H1 (cell line): ENCODE results near the gene OTUD3. TPM values are rescaled to one million over a fixed set of nuclear protein-coding genes. Genes with fewer than 3 reads are reported as not detected.
A peak's percentile ranks its signal among the peaks of the same experiment; 100 is the strongest.

Experiments used
- CTCF ChIA-PET: fragments of 300-600 bp; sonication (Branson Sonifier 250); formaldehyde crosslinking; loops from one replicate; lab custom pipeline; 2021; ENCODE audit not compliant: partially characterized antibody; lab: Charles Lee
- POLR2A ChIA-PET: fragments of 300-600 bp; sonication (Branson Sonifier 250); formaldehyde crosslinking; loops from one replicate; lab custom pipeline; 2021; ENCODE audit warnings: inconsistent platforms; ENCODE audit not compliant: partially characterized antibody; lab: Charles Lee
- DNase-seq, 2 experiments: peaks; one replicate each; pipeline versions ENCODE4 v3.0.0 to v3.0.0-alpha.2; 2010 to 2022; ENCODE audit warnings: low spot score in 2 of 2, low read depth in 1 of 2, mixed read lengths in 1 of 2
- FAIRE-seq: peaks from 2 replicates; lab custom pipeline; 2011; peaks lifted over from hg19 to GRCh38; lab: Jason Lieb, UNC
- H2AFZ ChIP-seq: 2 replicates; pipeline ENCODE4 v1.8.1; 2012; ENCODE audit warnings: low read length, inconsistent platforms
- H2AK5ac ChIP-seq: 2 replicates; pipeline ENCODE4 v1.6.1; 2013; ENCODE audit warnings: low read depth, low read length
- H2BK120ac ChIP-seq: replicated peaks from 2 replicates; pipeline ENCODE3; 2013; ENCODE audit warnings: low read depth, low read length, inconsistent platforms
- H2BK12ac ChIP-seq: 2 replicates; pipeline ENCODE4 v1.6.1; 2013; ENCODE audit warnings: low read depth, low read length
- H2BK15ac ChIP-seq: 2 replicates; pipeline ENCODE4 v1.6.1; 2013; ENCODE audit warnings: low read length
- H2BK20ac ChIP-seq: 2 replicates; pipeline ENCODE4 v1.6.1; 2013; ENCODE audit warnings: low read length
- H2BK5ac ChIP-seq: 2 replicates; pipeline ENCODE4 v1.6.1; 2013; ENCODE audit warnings: low read depth, low read length
- H3K14ac ChIP-seq: 2 replicates; pipeline ENCODE4 v1.6.1; 2013; ENCODE audit warnings: inconsistent platforms; ENCODE audit not compliant: insufficient read length
- H3K18ac ChIP-seq: 2 replicates; pipeline ENCODE4 v1.6.1; 2013; ENCODE audit warnings: low read length; ENCODE audit errors: extremely low read depth
- H3K23ac ChIP-seq: 2 replicates; pipeline ENCODE4 v1.6.1; 2013; ENCODE audit warnings: inconsistent platforms; ENCODE audit not compliant: insufficient read length
- H3K23me2 ChIP-seq: 2 replicates; pipeline ENCODE4 v1.6.1; 2013; ENCODE audit warnings: low read depth, low read length
- H3K27ac ChIP-seq: 2 replicates; pipeline ENCODE4 v1.6.1; 2011; ENCODE audit warnings: low read depth, low read length, inconsistent platforms
- H3K27me3 ChIP-seq, 4 experiments: replicated peaks in 1 of 4; 1 replicate in 1 of 4; 2 replicates in 3 of 4; pipeline versions ENCODE4 v1.6.1 to v1.8.1; 2011 to 2013; ENCODE audit warnings: low read length in 3 of 4, mild to moderate bottlenecking in 3 of 4, inconsistent platforms in 2 of 4, mixed read lengths in 2 of 4, moderate library complexity in 1 of 4; ENCODE audit not compliant: control insufficient read depth in 3 of 4, insufficient read depth in 3 of 4; ENCODE audit errors: extremely low read depth in 1 of 4
- H3K36me3 ChIP-seq, 4 experiments: 2 replicates each; pipeline versions ENCODE4 v1.6.1 to v1.8.1; 2011 to 2013; ENCODE audit warnings: mild to moderate bottlenecking in 4 of 4, low read length in 3 of 4, moderate library complexity in 2 of 4, control low read depth in 1 of 4, inconsistent platforms in 1 of 4; ENCODE audit not compliant: insufficient read depth in 4 of 4, control insufficient read depth in 2 of 4
- H3K4ac ChIP-seq: replicated peaks from 2 replicates; pipeline ENCODE3; 2013; ENCODE audit warnings: low read length, low read depth, mixed read lengths, inconsistent platforms; ENCODE audit not compliant: insufficient read length
- H3K4me1 ChIP-seq, 4 experiments: replicated peaks in 1 of 4; 1 replicate in 1 of 4; 2 replicates in 3 of 4; pipeline versions ENCODE4 v1.6.1 to v1.8.1; 2011 to 2013; ENCODE audit warnings: low read length in 3 of 4, inconsistent platforms in 2 of 4, mixed read lengths in 1 of 4; ENCODE audit not compliant: insufficient read depth in 4 of 4, control insufficient read depth in 3 of 4
- H3K4me2 ChIP-seq, 2 experiments: 2 replicates each; pipeline versions ENCODE4 v1.6.1 to v1.8.1; 2011 to 2013; ENCODE audit warnings: low read depth in 2 of 2, low read length in 2 of 2, control low read depth in 1 of 2, inconsistent platforms in 1 of 2, mild to moderate bottlenecking in 1 of 2; ENCODE audit not compliant: insufficient read depth in 1 of 2
- H3K4me3 ChIP-seq, 4 experiments: fragments of 200-600, 300-600 bp in 1 of 4; sonication (generic), shearing (Covaris generic), sonication (Bioruptor Twin) in 1 of 4; 2 replicates each; pipeline versions ENCODE4 v1.5.1 to v1.8.1; 2011 to 2016; ENCODE audit warnings: low read length in 4 of 4, low read depth in 3 of 4, control low read depth in 2 of 4, inconsistent platforms in 2 of 4, mild to moderate bottlenecking in 2 of 4, mixed read lengths in 1 of 4, moderate library complexity in 1 of 4; ENCODE audit not compliant: insufficient read depth in 2 of 4; ENCODE audit errors: extremely low read depth in 1 of 4
- H3K56ac ChIP-seq: replicated peaks from 2 replicates; pipeline ENCODE3; 2013; ENCODE audit warnings: low read depth, mild to moderate bottlenecking, mixed read lengths, low read length, inconsistent platforms; ENCODE audit not compliant: insufficient read length
- H3K79me1 ChIP-seq: 2 replicates; pipeline ENCODE4 v1.6.1; 2013; ENCODE audit warnings: low read depth, low read length, control low read depth
- H3K79me2 ChIP-seq, 2 experiments: 2 replicates each; pipeline versions ENCODE4 v1.6.1 to v1.8.1; 2012 to 2013; ENCODE audit warnings: low read length in 2 of 2, mild to moderate bottlenecking in 2 of 2, inconsistent platforms in 1 of 2; ENCODE audit not compliant: insufficient read depth in 2 of 2, control insufficient read depth in 1 of 2
- H3K9ac ChIP-seq, 4 experiments: replicated peaks in 1 of 4; 1 replicate in 1 of 4; 2 replicates in 3 of 4; pipeline versions ENCODE4 v1.6.1 to v1.8.1; 2011 to 2013; ENCODE audit warnings: low read depth in 3 of 4, low read length in 3 of 4, control low read depth in 2 of 4, mild to moderate bottlenecking in 2 of 4, moderate library complexity in 2 of 4, inconsistent platforms in 1 of 4; ENCODE audit errors: extremely low read depth in 1 of 4
- H3K9me3 ChIP-seq, 2 experiments: 2 replicates each; pipeline versions ENCODE4 v1.6.1 to v1.8.1; 2012 to 2013; ENCODE audit warnings: mild to moderate bottlenecking in 2 of 2, moderate library complexity in 2 of 2, control low read depth in 1 of 2, inconsistent platforms in 1 of 2, low read depth in 1 of 2, low read length in 1 of 2, mixed read lengths in 1 of 2; ENCODE audit not compliant: insufficient read depth in 2 of 2
- H4K20me1 ChIP-seq, 2 experiments: replicated peaks in 1 of 2; 2 replicates each; pipeline versions ENCODE3 to v1.8.1; 2011 to 2013; ENCODE audit warnings: inconsistent platforms in 2 of 2, low read length in 2 of 2, mild to moderate bottlenecking in 1 of 2; ENCODE audit not compliant: insufficient read depth in 2 of 2, control insufficient read depth in 1 of 2
- H4K5ac ChIP-seq: 2 replicates; pipeline ENCODE4 v1.6.1; 2013; ENCODE audit warnings: low read length, low read depth, mixed read lengths, inconsistent platforms; ENCODE audit not compliant: insufficient read length
- H4K8ac ChIP-seq: 2 replicates; pipeline ENCODE4 v1.8.0; 2013; ENCODE audit warnings: mild to moderate bottlenecking, moderate library complexity, low read length, inconsistent platforms; ENCODE audit not compliant: insufficient read depth; ENCODE audit errors: extremely low read depth
- H4K91ac ChIP-seq: replicated peaks from 2 replicates; pipeline ENCODE3; 2013; ENCODE audit warnings: low read length, mixed read lengths, inconsistent platforms; ENCODE audit not compliant: insufficient read length
- BACH1 ChIP-seq: IDR thresholded peaks from 2 replicates; pipeline ENCODE4 v1.6.1; 2012; ENCODE audit warnings: low read length, improper control_type of control experiment
- EGR1 ChIP-seq: IDR thresholded peaks from 2 replicates; pipeline ENCODE4 v1.6.1; 2011; ENCODE audit warnings: low read depth, low read length, borderline replicate concordance
- EP300 ChIP-seq, 2 experiments: IDR thresholded peaks; 1 replicate in 1 of 2; 2 replicates in 1 of 2; pipeline ENCODE4 v1.6.1; 2011 to 2012; ENCODE audit warnings: low read depth in 2 of 2, low read length in 2 of 2, mild to moderate bottlenecking in 2 of 2, borderline replicate concordance in 1 of 2, inconsistent platforms in 1 of 2, moderate library complexity in 1 of 2
- JUN ChIP-seq: IDR thresholded peaks from 2 replicates; pipeline ENCODE4 v1.6.1; 2011; ENCODE audit warnings: low read depth, mild to moderate bottlenecking, improper control_type of control experiment, low read length
- KDM1A ChIP-seq: fragments of 200-600, 300-600 bp; sonication (generic); IDR thresholded peaks from 2 replicates; pipeline ENCODE4 v1.7.1; 2016; ENCODE audit warnings: mild to moderate bottlenecking, low read length, borderline replicate concordance
- MAFK ChIP-seq: IDR thresholded peaks from 2 replicates; pipeline ENCODE4 v1.6.1; 2012; ENCODE audit warnings: low read depth, mild to moderate bottlenecking, improper control_type of control experiment, low read length
- RBBP5 ChIP-seq: IDR thresholded peaks from 2 replicates; pipeline ENCODE4 v1.7.1; 2012; ENCODE audit warnings: low read depth, mild to moderate bottlenecking, inconsistent platforms, low read length, moderate library complexity, borderline replicate concordance
- SIRT6 ChIP-seq: IDR thresholded peaks from one replicate; pipeline ENCODE4 v1.7.1; 2012; ENCODE audit warnings: low read length, inconsistent platforms
- SP2 ChIP-seq: IDR thresholded peaks from 2 replicates; pipeline ENCODE4 v1.6.1; 2012; ENCODE audit warnings: mild to moderate bottlenecking, low read length, inconsistent platforms
- SRF ChIP-seq: IDR thresholded peaks from 2 replicates; pipeline ENCODE4 v1.6.1; 2011; ENCODE audit warnings: mild to moderate bottlenecking, low read depth, low read length, moderate library complexity
- YY1 ChIP-seq: IDR thresholded peaks from 2 replicates; pipeline ENCODE4 v1.6.1; 2011; ENCODE audit warnings: low read depth, mild to moderate bottlenecking, low read length
- ZNF274 ChIP-seq: IDR thresholded peaks from 2 replicates; pipeline ENCODE4 v1.7.0; 2012; ENCODE audit warnings: low read length, borderline replicate concordance; ENCODE audit errors: extremely low read depth
- WGBS, 2 experiments: shearing (Covaris generic) in 1 of 2; methylation state at CpG; one replicate each; pipeline versions ENCODE4 v1.1.6 to v1.1.7; 2013 to 2015; ENCODE audit warnings: low lambda C conversion rate in 2 of 2, mixed read lengths in 2 of 2, inconsistent platforms in 1 of 2, low coverage in 1 of 2, missing lambda C conversion rate in 1 of 2; ENCODE audit not compliant: insufficient replicate concordance in 2 of 2, insufficient coverage in 1 of 2, insufficient read length in 1 of 2; ENCODE audit errors: extremely low coverage in 1 of 2, missing lambda C conversion rate in 1 of 2; 5-methylcytosine and 5-hydroxymethylcytosine counted together
- polyA plus RNA-seq, 7 experiments: library from polyadenylated mRNA; depleted of rRNA in 3 of 7; stranded (reverse) in 5 of 7; unstranded in 2 of 7; fragments of >200 nt in 5 of 7; fragments of 200-250 nt in 2 of 7; gene quantifications; 1 replicate in 5 of 7; 2 replicates in 1 of 7; 4 replicates in 1 of 7; pipeline versions ENCODE4 v1.2.1 to v1.2.3, GENCODE V29; 2011 to 2013; ENCODE audit warnings: missing spikeins in 2 of 7, mixed read lengths in 2 of 7
- total RNA-seq: library from RNA; stranded (reverse); fragmentation: NEBNext Ultra II Directional; extraction: Animal tissue kit (Norgen Biotek cat#: 25700); gene quantifications from 2 replicates; pipeline ENCODE4 v1.2.1, GENCODE V29; 2021

Gene OTUD3
- total and polyA plus RNA-seq, 2 of the 8 experiments (the other 6 are each of a cell fraction or from before 2014, with no cell fraction given) = 6.3 to 11.9 TPM

DNA sequence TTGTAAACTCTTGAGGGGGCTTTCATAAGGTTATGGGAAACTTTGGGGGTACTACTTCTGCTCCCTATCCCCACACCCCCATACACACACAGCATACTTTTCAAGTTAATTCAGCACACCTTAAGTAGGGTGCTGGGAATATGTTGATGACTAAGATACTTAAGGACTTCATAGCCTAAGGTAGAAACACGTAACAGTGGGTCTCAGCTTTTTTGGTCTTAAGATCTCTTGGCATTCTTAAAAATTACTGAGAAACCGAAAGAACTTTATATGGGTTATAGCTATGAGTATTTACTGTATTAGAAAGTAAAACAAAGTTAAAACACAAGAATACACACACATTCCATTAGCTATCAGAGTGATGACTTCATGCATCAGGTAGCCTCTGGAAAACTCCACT lies 2.1 kb downstream of the OTUD3 start:
- H3K79me1 ChIP-seq = peaks cover 5% of the 10 kb centered on the region; the same call in 1 of the 2 replicates
- WGBS, 2 experiments = 88% methylated on average over 2 of the region's 2 CpGs; no CpG with 5 or more reads in 1 of the 2 experiments
- no peak overlapping the region for H3K14ac ChIP-seq
- H2BK12ac ChIP-seq = no peak overlapping the region
- H3K4me2 ChIP-seq = peak overlapping the region in 1 of 2 experiments; percentile 86; a peak in 1 of 4 replicates
- no peak overlapping the region for H3K23ac ChIP-seq
- DNase-seq = no peak
- H3K4ac ChIP-seq = no peak overlapping the region
- H4K91ac ChIP-seq = no peak overlapping the region
- H2BK5ac ChIP-seq = no peak overlapping the region
- H3K23me2 ChIP-seq = no peaks in the 10 kb centered on the region; the same call in 1 of the 2 replicates
- ChIA-PET POLR2A (interaction anchor here (0.9 kb wide), 1 partner anchor 120 kb away, joined by 3 read pairs; no protein-coding TSS in a partner anchor), CTCF (interaction anchor here (0.6 to 0.9 kb wide), 2 partner anchors 169 to 268 kb away, joined by 3 read pairs; no protein-coding TSS in a partner anchor)
- H2BK120ac ChIP-seq = no peak overlapping the region
- H3K4me3 ChIP-seq = no peak overlapping the region
- peaks cover 16 to 62% of the 10 kb centered on the region in 2 experiments for H3K79me2 ChIP-seq
- no peak overlapping the region for H3K56ac ChIP-seq
- no peak overlapping the region for H3K18ac ChIP-seq
- no peak overlapping the region for H4K8ac ChIP-seq
- H4K20me1 ChIP-seq = peaks cover 3 to 13% of the 10 kb centered on the region in 2 experiments
- H3K36me3 ChIP-seq = peaks cover 0 to 3% (median 0%) of the 10 kb centered on the region in 4 experiments; a peak in 1 of 8 replicates
- no peak overlapping the region for H2BK20ac ChIP-seq
- no peaks in the 10 kb centered on the region for H3K27me3 ChIP-seq
- H4K5ac ChIP-seq = no peak overlapping the region
- TF ChIP-seq SRF = no peak
- no peak for TF ChIP-seq EP300 (IDR thresholded peaks at IDR 0.05; ENCODE audit: borderline replicate concordance in 1 of 2, low read depth in 2 of 2, low read length in 2 of 2)
- TF ChIP-seq JUN = no peak
- TF ChIP-seq BACH1 = no peak
- TF ChIP-seq SIRT6 = no peak
- no peak for TF ChIP-seq ZNF274
- no peak for TF ChIP-seq KDM1A
- no peak for TF ChIP-seq YY1
- TF ChIP-seq MAFK = no peak
- no peak for TF ChIP-seq EGR1
- TF ChIP-seq RBBP5 = no peak
- TF ChIP-seq SP2 = no peak
- H3K9me3 ChIP-seq = 0 out of 4 replicates have a peak, but pooled peaks cover 0 to 2% of the 10 kb centered on the region in 2 experiments
- H2AK5ac ChIP-seq = no peak overlapping the region
- H3K4me1 ChIP-seq = peaks cover 0 to 5% (median 3%) of the 10 kb centered on the region in 4 experiments; a peak in 3 of 7 replicates
- no peak overlapping the region for H2BK15ac ChIP-seq
- H3K9ac ChIP-seq = no peak overlapping the region
- no peak overlapping the region for H2AFZ ChIP-seq
- no peak for FAIRE-seq
- H3K27ac ChIP-seq = no peak overlapping the region
